HepG2 (cell line): ENCODE measurements around the gene MVP. TPM values are rescaled to one million over a fixed set of nuclear protein-coding genes. Genes with fewer than 3 reads are reported as not detected.

Source experiments
- ADNP ChIP-seq: sonication (generic); formaldehyde crosslinking; IDR thresholded peaks from 2 replicates; pipeline ENCODE4 v1.4.0; 2020; ENCODE audit warnings: missing genetic modification reagents
- BORCS8-MEF2B ChIP-seq: sonication (generic); formaldehyde crosslinking; IDR thresholded peaks from 2 replicates; pipeline ENCODE4 v1.8.0; 2022; ENCODE audit warnings: mild to moderate bottlenecking, missing genetic modification reagents
- CBX1 ChIP-seq: IDR thresholded peaks from one replicate; pipeline ENCODE4 v1.6.1; 2016; ENCODE audit warnings: antibody characterized with exemption, low read depth
- CEBPB ChIP-seq: IDR thresholded peaks from 2 replicates; pipeline ENCODE4 v1.6.1; 2011; ENCODE audit warnings: low read depth, low read length, improper control_type of control experiment, borderline replicate concordance
- ELF1 ChIP-seq: sonication (generic); formaldehyde crosslinking; IDR thresholded peaks from 2 replicates; pipeline ENCODE4 v1.4.0; 2020; ENCODE audit warnings: missing genetic modification reagents
- NR3C1 ChIP-seq: sonication (generic); formaldehyde crosslinking; IDR thresholded peaks from 2 replicates; pipeline ENCODE4 v1.4.0; 2020; ENCODE audit warnings: missing genetic modification reagents
- POLR2A ChIP-seq, 2 experiments: IDR thresholded peaks; 2 replicates each; pipeline ENCODE4 v1.6.1; 2011; ENCODE audit warnings: low read depth in 2 of 2, low read length in 2 of 2, mild to moderate bottlenecking in 1 of 2, moderate library complexity in 1 of 2; ENCODE audit not compliant: insufficient read depth in 1 of 2
- RFXANK ChIP-seq: IDR thresholded peaks from 2 replicates; pipeline ENCODE4 v1.6.1; 2016
- SOX13 ChIP-seq, 3 experiments: fragments of 450-650 bp in 1 of 3; sonication (generic) in 1 of 3; formaldehyde crosslinking in 1 of 3; IDR thresholded peaks in 2 of 3; conservative IDR thresholded peaks in 1 of 3; 2 replicates each; pipeline versions ENCODE4 v1.5.0 to v1.6.1; 2016 to 2020; ENCODE audit warnings: antibody characterized with exemption in 1 of 3, mild to moderate bottlenecking in 1 of 3, missing compliant biosample characterization in 1 of 3, missing genetic modification reagents in 1 of 3, moderate library complexity in 1 of 3
- SRSF9 ChIP-seq: fragments of 200-400 bp; formaldehyde crosslinking; IDR thresholded peaks from 2 replicates; pipeline ENCODE4 v1.6.1; 2018; ENCODE audit warnings: borderline replicate concordance, mild to moderate bottlenecking, low read depth, low read length; ENCODE audit not compliant: insufficient read depth, poor library complexity, severe bottlenecking
- ZBTB8A ChIP-seq: sonication (generic); formaldehyde crosslinking; IDR thresholded peaks from 2 replicates; pipeline ENCODE4 v1.4.0; 2020; ENCODE audit warnings: mild to moderate bottlenecking, low read depth, missing genetic modification reagents, borderline replicate concordance
- ZFP1 ChIP-seq: IDR thresholded peaks from 2 replicates; pipeline ENCODE4 v1.6.1; 2016
- ZNF510 ChIP-seq: sonication (generic); formaldehyde crosslinking; IDR thresholded peaks from 2 replicates; pipeline ENCODE4 v1.4.0; 2020; ENCODE audit warnings: low read depth, mild to moderate bottlenecking, missing genetic modification reagents
- ZNF558 ChIP-seq: sonication (generic); formaldehyde crosslinking; IDR thresholded peaks from 2 replicates; pipeline ENCODE4 v1.9.0; 2022; ENCODE audit warnings: mild to moderate bottlenecking, missing genetic modification reagents, borderline replicate concordance
- ZNF660 ChIP-seq: sonication (generic); formaldehyde crosslinking; IDR thresholded peaks from 2 replicates; pipeline ENCODE4 v1.5.1; 2020; ENCODE audit warnings: mild to moderate bottlenecking, low read depth, missing genetic modification reagents, borderline replicate concordance
- polyA plus RNA-seq, 8 experiments: library from polyadenylated mRNA; depleted of rRNA in 3 of 8; stranded (reverse) in 7 of 8; unstranded in 1 of 8; fragments of >200 nt; fragmentation: Illumina TruSeq in 4 of 8; extraction: Trizol in 4 of 8; gene quantifications; 2 replicates each; pipeline versions ENCODE4 v1.2.1 to v1.2.3, GENCODE V29; 2011 to 2016; ENCODE audit warnings: low read depth in 4 of 8, missing spikeins in 1 of 8, mixed read lengths in 1 of 8; ENCODE audit not compliant: insufficient read depth in 1 of 8
- total RNA-seq, 5 experiments: library from RNA; depleted of rRNA; stranded (reverse); fragments of >200 nt; fragmentation: Illumina TruSeq; extraction: Trizol; gene quantifications; 2 replicates each; pipeline ENCODE4 v1.2.3, GENCODE V29; 2016; ENCODE audit warnings: low read depth in 1 of 5
- TF ChIP-seq, protein P1 (sequence below): sonication (generic); formaldehyde crosslinking; IDR thresholded peaks from 2 replicates; pipeline ENCODE4 v1.8.0; 2023; ENCODE audit warnings: mild to moderate bottlenecking, missing genetic modification reagents
- TF ChIP-seq, protein P2 (sequence below): sonication (generic); formaldehyde crosslinking; IDR thresholded peaks from 2 replicates; pipeline ENCODE4 v1.5.1; 2020; ENCODE audit warnings: mild to moderate bottlenecking, missing genetic modification reagents, moderate library complexity
- TF ChIP-seq, protein P3 (sequence below): sonication (generic); formaldehyde crosslinking; IDR thresholded peaks from 2 replicates; pipeline ENCODE4; 2020; ENCODE audit warnings: missing genetic modification reagents, mild to moderate bottlenecking, borderline replicate concordance
- TF ChIP-seq, protein P4 (sequence below): sonication (generic); formaldehyde crosslinking; IDR thresholded peaks from 2 replicates; pipeline ENCODE4 v1.9.0; 2022; ENCODE audit warnings: missing genetic modification reagents, mild to moderate bottlenecking, borderline replicate concordance

MVP gene
- total and polyA plus RNA-seq, 2 of the 13 experiments (the other 11 are each of a cell fraction or from before 2014, with no cell fraction given) = 22.9 to 43.5 TPM

DNA sequence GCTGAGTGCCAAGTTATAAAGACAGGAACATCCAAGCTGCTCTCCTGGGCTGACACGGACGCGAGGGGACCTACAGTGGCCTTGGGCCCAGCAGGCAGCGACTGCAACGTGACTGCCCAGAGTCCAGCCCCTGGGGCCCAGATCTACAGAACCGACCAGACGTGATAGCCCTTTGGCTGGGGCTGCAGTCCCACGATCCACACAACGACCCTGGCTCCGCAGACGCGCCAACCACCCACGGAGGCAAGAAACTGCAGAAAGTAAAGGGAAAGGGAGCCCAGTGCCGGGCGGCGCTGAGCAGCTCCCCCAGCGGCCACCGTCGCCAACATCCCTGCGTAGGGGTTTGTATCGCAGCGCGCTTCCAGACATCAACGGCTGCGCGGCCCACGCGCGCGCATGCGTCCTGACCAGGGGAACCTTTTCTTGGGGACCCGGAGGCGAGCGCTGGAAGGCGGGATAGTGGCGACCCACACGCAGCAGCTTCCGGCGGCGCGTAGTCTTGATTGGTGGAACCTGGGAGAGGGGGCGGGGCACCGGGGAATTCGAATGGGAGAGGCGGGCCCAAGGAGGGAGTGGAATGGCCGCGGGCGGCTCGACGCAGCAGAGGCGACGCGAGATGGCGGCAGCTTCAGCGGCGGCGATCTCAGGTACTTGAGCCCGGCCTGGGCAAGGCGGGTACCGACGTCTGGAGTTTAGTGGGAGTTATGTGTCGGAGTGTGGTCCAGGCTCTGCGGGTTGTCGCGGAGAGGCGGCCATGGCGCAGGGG, 29.9 kb upstream of the MVP start, which contains the start of gene KIF22 (continued):
- TF ChIP-seq SOX13 (IDR thresholded peaks at IDR 0.05) = peak; percentile 11; the same call in 1 of the 2 replicates
- peak in 1 of 2 experiments; percentile 34; a peak in 1 of 4 replicates for TF ChIP-seq SOX13 (CRISPR knock-in tag; conservative IDR thresholded peaks at IDR 0.05 in 1 of 2, IDR thresholded peaks at IDR 0.05 in 1 of 2)
- no peak for TF ChIP-seq ADNP (CRISPR knock-in tag)
- TF ChIP-seq ZNF660 (CRISPR knock-in tag) = no peak
- peak; percentile 89 for TF ChIP-seq POLR2A (IDR thresholded peaks at IDR 0.05; ENCODE audit: insufficient read depth in 1 of 2, low read depth in 2 of 2, low read length in 2 of 2)
- TF ChIP-seq ZBTB8A = no peak
- no peak for TF ChIP-seq CEBPB
- TF ChIP-seq, protein P1, sequence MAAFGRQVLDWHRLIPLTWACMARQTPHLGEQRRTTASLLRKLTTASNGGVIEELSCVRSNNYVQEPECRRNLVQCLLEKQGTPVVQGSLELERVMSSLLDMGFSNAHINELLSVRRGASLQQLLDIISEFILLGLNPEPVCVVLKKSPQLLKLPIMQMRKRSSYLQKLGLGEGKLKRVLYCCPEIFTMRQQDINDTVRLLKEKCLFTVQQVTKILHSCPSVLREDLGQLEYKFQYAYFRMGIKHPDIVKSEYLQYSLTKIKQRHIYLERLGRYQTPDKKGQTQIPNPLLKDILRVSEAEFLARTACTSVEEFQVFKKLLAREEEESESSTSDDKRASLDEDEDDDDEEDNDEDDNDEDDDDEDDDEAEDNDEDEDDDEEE = peak; percentile 29; the same call in 1 of the 2 replicates
- TF ChIP-seq NR3C1 (CRISPR knock-in tag) = no peak
- TF ChIP-seq, protein P2, sequence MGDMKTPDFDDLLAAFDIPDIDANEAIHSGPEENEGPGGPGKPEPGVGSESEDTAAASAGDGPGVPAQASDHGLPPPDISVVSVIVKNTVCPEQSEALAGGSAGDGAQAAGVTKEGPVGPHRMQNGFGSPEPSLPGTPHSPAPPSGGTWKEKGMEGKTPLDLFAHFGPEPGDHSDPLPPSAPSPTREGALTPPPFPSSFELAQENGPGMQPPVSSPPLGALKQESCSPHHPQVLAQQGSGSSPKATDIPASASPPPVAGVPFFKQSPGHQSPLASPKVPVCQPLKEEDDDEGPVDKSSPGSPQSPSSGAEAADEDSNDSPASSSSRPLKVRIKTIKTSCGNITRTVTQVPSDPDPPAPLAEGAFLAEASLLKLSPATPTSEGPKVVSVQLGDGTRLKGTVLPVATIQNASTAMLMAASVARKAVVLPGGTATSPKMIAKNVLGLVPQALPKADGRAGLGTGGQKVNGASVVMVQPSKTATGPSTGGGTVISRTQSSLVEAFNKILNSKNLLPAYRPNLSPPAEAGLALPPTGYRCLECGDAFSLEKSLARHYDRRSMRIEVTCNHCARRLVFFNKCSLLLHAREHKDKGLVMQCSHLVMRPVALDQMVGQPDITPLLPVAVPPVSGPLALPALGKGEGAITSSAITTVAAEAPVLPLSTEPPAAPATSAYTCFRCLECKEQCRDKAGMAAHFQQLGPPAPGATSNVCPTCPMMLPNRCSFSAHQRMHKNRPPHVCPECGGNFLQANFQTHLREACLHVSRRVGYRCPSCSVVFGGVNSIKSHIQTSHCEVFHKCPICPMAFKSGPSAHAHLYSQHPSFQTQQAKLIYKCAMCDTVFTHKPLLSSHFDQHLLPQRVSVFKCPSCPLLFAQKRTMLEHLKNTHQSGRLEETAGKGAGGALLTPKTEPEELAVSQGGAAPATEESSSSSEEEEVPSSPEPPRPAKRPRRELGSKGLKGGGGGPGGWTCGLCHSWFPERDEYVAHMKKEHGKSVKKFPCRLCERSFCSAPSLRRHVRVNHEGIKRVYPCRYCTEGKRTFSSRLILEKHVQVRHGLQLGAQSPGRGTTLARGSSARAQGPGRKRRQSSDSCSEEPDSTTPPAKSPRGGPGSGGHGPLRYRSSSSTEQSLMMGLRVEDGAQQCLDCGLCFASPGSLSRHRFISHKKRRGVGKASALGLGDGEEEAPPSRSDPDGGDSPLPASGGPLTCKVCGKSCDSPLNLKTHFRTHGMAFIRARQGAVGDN (CRISPR knock-in tag) = peak; percentile 97
- TF ChIP-seq ZNF510 = 0 out of 2 replicates have a peak, but pooled peaks have one; percentile 50
- TF ChIP-seq, protein P3, sequence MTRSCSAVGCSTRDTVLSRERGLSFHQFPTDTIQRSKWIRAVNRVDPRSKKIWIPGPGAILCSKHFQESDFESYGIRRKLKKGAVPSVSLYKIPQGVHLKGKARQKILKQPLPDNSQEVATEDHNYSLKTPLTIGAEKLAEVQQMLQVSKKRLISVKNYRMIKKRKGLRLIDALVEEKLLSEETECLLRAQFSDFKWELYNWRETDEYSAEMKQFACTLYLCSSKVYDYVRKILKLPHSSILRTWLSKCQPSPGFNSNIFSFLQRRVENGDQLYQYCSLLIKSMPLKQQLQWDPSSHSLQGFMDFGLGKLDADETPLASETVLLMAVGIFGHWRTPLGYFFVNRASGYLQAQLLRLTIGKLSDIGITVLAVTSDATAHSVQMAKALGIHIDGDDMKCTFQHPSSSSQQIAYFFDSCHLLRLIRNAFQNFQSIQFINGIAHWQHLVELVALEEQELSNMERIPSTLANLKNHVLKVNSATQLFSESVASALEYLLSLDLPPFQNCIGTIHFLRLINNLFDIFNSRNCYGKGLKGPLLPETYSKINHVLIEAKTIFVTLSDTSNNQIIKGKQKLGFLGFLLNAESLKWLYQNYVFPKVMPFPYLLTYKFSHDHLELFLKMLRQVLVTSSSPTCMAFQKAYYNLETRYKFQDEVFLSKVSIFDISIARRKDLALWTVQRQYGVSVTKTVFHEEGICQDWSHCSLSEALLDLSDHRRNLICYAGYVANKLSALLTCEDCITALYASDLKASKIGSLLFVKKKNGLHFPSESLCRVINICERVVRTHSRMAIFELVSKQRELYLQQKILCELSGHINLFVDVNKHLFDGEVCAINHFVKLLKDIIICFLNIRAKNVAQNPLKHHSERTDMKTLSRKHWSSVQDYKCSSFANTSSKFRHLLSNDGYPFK (CRISPR knock-in tag) = peak; percentile 93; the same call in 1 of the 2 replicates
- TF ChIP-seq, protein P4, sequence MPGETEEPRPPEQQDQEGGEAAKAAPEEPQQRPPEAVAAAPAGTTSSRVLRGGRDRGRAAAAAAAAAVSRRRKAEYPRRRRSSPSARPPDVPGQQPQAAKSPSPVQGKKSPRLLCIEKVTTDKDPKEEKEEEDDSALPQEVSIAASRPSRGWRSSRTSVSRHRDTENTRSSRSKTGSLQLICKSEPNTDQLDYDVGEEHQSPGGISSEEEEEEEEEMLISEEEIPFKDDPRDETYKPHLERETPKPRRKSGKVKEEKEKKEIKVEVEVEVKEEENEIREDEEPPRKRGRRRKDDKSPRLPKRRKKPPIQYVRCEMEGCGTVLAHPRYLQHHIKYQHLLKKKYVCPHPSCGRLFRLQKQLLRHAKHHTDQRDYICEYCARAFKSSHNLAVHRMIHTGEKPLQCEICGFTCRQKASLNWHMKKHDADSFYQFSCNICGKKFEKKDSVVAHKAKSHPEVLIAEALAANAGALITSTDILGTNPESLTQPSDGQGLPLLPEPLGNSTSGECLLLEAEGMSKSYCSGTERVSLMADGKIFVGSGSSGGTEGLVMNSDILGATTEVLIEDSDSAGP (CRISPR knock-in tag) = peak; percentile 96
- TF ChIP-seq RFXANK (CRISPR knock-in tag) = peak; percentile 87
- TF ChIP-seq ELF1 (CRISPR knock-in tag) = peak; percentile 82
- no peak for TF ChIP-seq SRSF9
- TF ChIP-seq BORCS8-MEF2B (CRISPR knock-in tag) = peak; percentile 95
- peak; percentile 82 for TF ChIP-seq ZFP1
- TF ChIP-seq ZNF558 (CRISPR knock-in tag) = peak; percentile 81; the same call in 1 of the 2 replicates
- TF ChIP-seq CBX1 = no peak
